Jurkat, Clone E6-1 (cell line): ENCODE measurements around the gene RNF183.
"Not testable (repeated sequence)": the region's sequence is repeated elsewhere in the genome, so short reads cannot be mapped to it uniquely, and the experiment has no call there.

Experiments
- DNase-seq: peaks from one replicate; pipeline ENCODE4 v3.0.0-alpha.2; 2011; ENCODE audit warnings: low read depth, low spot score
- H3K4me3 ChIP-seq: 2 replicates; pipeline ENCODE4 v1.5.1; 2011; ENCODE audit warnings: mild to moderate bottlenecking, low read length, control low read depth, moderate library complexity

RNF183 gene

GRCh38 chr9:113320051-113320450, 16.9 kb upstream of the RNF183 start:
- no peak for DNase-seq
- no peak overlapping the region for H3K4me3 ChIP-seq

GRCh38 chr9:113319054-113319453, 15.9 kb upstream of the RNF183 start:
- DNase-seq: no peak
- no peak overlapping the region for H3K4me3 ChIP-seq

GRCh38 chr9:113317777-113318176, 14.6 kb upstream of the RNF183 start:
- DNase-seq: no peak
- H3K4me3 ChIP-seq: no peak overlapping the region

GRCh38 chr9:113316030-113316429, 12.9 kb upstream of the RNF183 start:
- H3K4me3 ChIP-seq: no peak overlapping the region
- DNase-seq: no peak

- DNase-seq: no peak
- no peak overlapping the region for H3K4me3 ChIP-seq
Measured at GRCh38 chr9:113315231-113315630, 12.1 kb upstream of the RNF183 start.

GRCh38 chr9:113313261-113313660, 10.1 kb upstream of the RNF183 start:
- no peak for DNase-seq

GRCh38 chr9:113311961-113312360, 8.8 kb upstream of the RNF183 start:
- no peak overlapping the region for H3K4me3 ChIP-seq
- DNase-seq: no peak

More at GRCh38 chr9:113313261-113313660, 10.1 kb upstream of the RNF183 start:
- no peak overlapping the region for H3K4me3 ChIP-seq

- no peak for DNase-seq
- H3K4me3 ChIP-seq: no peak overlapping the region
Measured at GRCh38 chr9:113310538-113310937, 7.4 kb upstream of the RNF183 start.

- peak; percentile 18 for DNase-seq
- no peak overlapping the region for H3K4me3 ChIP-seq
Measured at GRCh38 chr9:113309204-113309813, 6.1 kb upstream of the RNF183 start.

- no peak overlapping the region for H3K4me3 ChIP-seq
- no peak for DNase-seq
Measured at GRCh38 chr9:113307396-113307975, 4.3 kb upstream of the RNF183 start.

- H3K4me3 ChIP-seq: no peak overlapping the region
- no peak for DNase-seq
Measured at GRCh38 chr9:113306566-113306965, 3.4 kb upstream of the RNF183 start.

- no peak for DNase-seq
Measured at GRCh38 chr9:113301548-113301947, 1.6 kb downstream of the RNF183 start.

GRCh38 chr9:113299800-113300292, 3.3 kb downstream of the RNF183 start:
- no peak for DNase-seq
- H3K4me3 ChIP-seq: no peak overlapping the region

More at GRCh38 chr9:113301548-113301947, 1.6 kb downstream of the RNF183 start:
- H3K4me3 ChIP-seq: no peak overlapping the region

GRCh38 chr9:113298924-113299770, 4.0 kb downstream of the RNF183 start:
- DNase-seq: no peak
- H3K4me3 ChIP-seq: no peak overlapping the region

GRCh38 chr9:113298311-113298710, 4.9 kb downstream of the RNF183 start:
- no peak overlapping the region for H3K4me3 ChIP-seq
- no peak for DNase-seq

- no peak for DNase-seq
- H3K4me3 ChIP-seq: no peak overlapping the region
Measured at GRCh38 chr9:113296796-113297558, 6.2 kb downstream of the RNF183 start.

- H3K4me3 ChIP-seq, DNase-seq: not testable (repeated sequence)
Measured at GRCh38 chr9:113296247-113296646, 6.9 kb downstream of the RNF183 start.

- DNase-seq: no peak
- H3K4me3 ChIP-seq: no peak overlapping the region
Measured at GRCh38 chr9:113293285-113293878, 9.8 kb downstream of the RNF183 start.

GRCh38 chr9:113290052-113290607, 13.0 kb downstream of the RNF183 start:
- DNase-seq: no peak
- no peak overlapping the region for H3K4me3 ChIP-seq
